Uterus (tissue), 4 donors: ENCODE data around the gene EXOC2. TPM values are rescaled to one million over a fixed set of nuclear protein-coding genes. Genes with fewer than 3 reads are reported as not detected.
"Not testable (repeated sequence)": the region's sequence is repeated elsewhere in the genome, so short reads cannot be mapped to it uniquely, and the experiment has no call there.

ENCODE experiments used
- DNase-seq, 2 donors: peaks; one replicate each; pipeline ENCODE4 v3.0.0-alpha.2; 2019 to 2020
- H3K27ac ChIP-seq, 2 donors: fragments of 200-600 bp; sonication (generic); 1 replicate in 1 of 2; 2 replicates in 1 of 2; pipeline ENCODE4 v1.5.1; 2016 to 2018
- H3K27me3 ChIP-seq, 2 donors: fragments of 200-600 bp; sonication (generic); one replicate each; pipeline ENCODE4 v1.5.1; 2018 to 2019; ENCODE audit warnings: control low read depth in 1 of 2
- H3K36me3 ChIP-seq, 2 donors: fragments of 200-600 bp; sonication (generic); one replicate each; pipeline ENCODE4 v1.5.1; 2019; ENCODE audit warnings: control low read depth in 1 of 2
- H3K4me1 ChIP-seq, 2 donors: fragments of 200-600 bp; sonication (generic); one replicate each; pipeline ENCODE4 v1.5.1; 2018 to 2019; ENCODE audit warnings: control low read depth in 1 of 2
- H3K4me3 ChIP-seq, 2 donors: fragments of 200-600 bp; sonication (generic); 1 replicate in 1 of 2; 2 replicates in 1 of 2; pipeline ENCODE4 v1.5.1; 2018 to 2019; ENCODE audit warnings: mild to moderate bottlenecking in 1 of 2
- H3K9me3 ChIP-seq, 2 donors: fragments of 200-600 bp; sonication (generic); one replicate each; pipeline ENCODE4 v1.5.1; 2019; ENCODE audit warnings: control low read depth in 1 of 2
- CTCF ChIP-seq, 4 experiments: fragments of 200-600 bp in 2 of 4; fragments of 450-650 bp in 2 of 4; sonication (generic) in 2 of 4; IDR thresholded peaks; one replicate each; pipeline ENCODE4 v1.5.1; 2016 to 2019; ENCODE audit warnings: antibody characterized with exemption in 4 of 4, mild to moderate bottlenecking in 2 of 4, moderate library complexity in 1 of 4
- POLR2A ChIP-seq, 2 donors: fragments of 450-650 bp; IDR thresholded peaks; one replicate each; pipeline ENCODE4 v1.6.1; 2016; ENCODE audit warnings: antibody characterized with exemption in 2 of 2, mild to moderate bottlenecking in 1 of 2, moderate library complexity in 1 of 2
- intact Hi-C: fragments of 100-400 bp; cut with DNase I; formaldehyde crosslinking; loops from one replicate; pipeline ENCODE4 v1.15.1; 2023; ENCODE audit warnings: low total_unique reads
- total RNA-seq, 4 donors: library from RNA; depleted of rRNA in 3 of 4; stranded (reverse); fragments of >200 nt in 3 of 4; gene quantifications; one replicate each; pipeline versions ENCODE4 v1.1.0 to v1.2.4, GENCODE V29; 2014 to 2023
- donor health status: DM: yes; HTN: yes; CAD: no.

The EXOC2 gene
- total RNA-seq, 4 donors from 2014 or later: 12.3 to 27.0 (median 22.9) TPM

GRCh38 chr6:610882-611281 is 82.1 kb downstream of the EXOC2 start:
- no peak overlapping the region for H3K4me3 ChIP-seq
- no peaks in the 10 kb centered on the region for H3K36me3 ChIP-seq
- H3K4me1 ChIP-seq: no peaks in the 10 kb centered on the region
- H3K27ac ChIP-seq: no peak overlapping the region
- intact Hi-C loops: no loop called here
- TF ChIP-seq CTCF (IDR thresholded peaks at IDR 0.05) (no peak), POLR2A (IDR thresholded peaks at IDR 0.05) (no peak)
- no peaks in the 10 kb centered on the region for H3K27me3 ChIP-seq
- no peak for DNase-seq
- no peaks in the 10 kb centered on the region for H3K9me3 ChIP-seq

GRCh38 chr6:609905-610304 is 83.0 kb downstream of the EXOC2 start:
- no peak for DNase-seq
- Histone ChIP-seq H3K36me3 (no peaks in the 10 kb centered on the region), H3K27ac (no peak overlapping the region), H3K4me3 (no peak overlapping the region), H3K9me3 (no peaks in the 10 kb centered on the region), H3K4me1 (no peaks in the 10 kb centered on the region), H3K27me3 (no peaks in the 10 kb centered on the region)
- TF ChIP-seq POLR2A (IDR thresholded peaks at IDR 0.05) (no peak), CTCF (IDR thresholded peaks at IDR 0.05) (no peak)
- intact Hi-C loops: no loop called here

- no peaks in the 10 kb centered on the region for H3K27me3 ChIP-seq
- H3K9me3 ChIP-seq: no peaks in the 10 kb centered on the region
- no peak overlapping the region for H3K4me3 ChIP-seq
- no peak overlapping the region for H3K27ac ChIP-seq
- no peaks in the 10 kb centered on the region for H3K36me3 ChIP-seq
- intact Hi-C loops: no loop called here
- no peaks in the 10 kb centered on the region for H3K4me1 ChIP-seq
- DNase-seq: no peak
- TF ChIP-seq POLR2A (IDR thresholded peaks at IDR 0.05): no peak
- TF ChIP-seq CTCF (IDR thresholded peaks at IDR 0.05): no peak
These were observed 86.0 kb downstream of the EXOC2 start for GRCh38 chr6:606829-607379.

- H3K9me3 ChIP-seq, H3K4me1 ChIP-seq, H3K27me3 ChIP-seq, H3K27ac ChIP-seq, H3K4me3 ChIP-seq, DNase-seq, intact Hi-C loops, H3K36me3 ChIP-seq: not testable (repeated sequence)
These were observed 87.0 kb downstream of the EXOC2 start for GRCh38 chr6:605895-606294.

- Histone ChIP-seq H3K9me3 (no peaks in the 10 kb centered on the region), H3K4me1 (no peaks in the 10 kb centered on the region), H3K36me3 (no peaks in the 10 kb centered on the region), H3K4me3 (no peak overlapping the region), H3K27ac (no peak overlapping the region), H3K27me3 (no peaks in the 10 kb centered on the region)
- DNase-seq: no peak
- TF ChIP-seq POLR2A (IDR thresholded peaks at IDR 0.05): no peak
- TF ChIP-seq CTCF (IDR thresholded peaks at IDR 0.05): no peak
- intact Hi-C loops: no loop called here
These were observed 88.4 kb downstream of the EXOC2 start for GRCh38 chr6:604579-604978.

GRCh38 chr6:603265-603664 is 89.7 kb downstream of the EXOC2 start:
- no peak for DNase-seq
- Histone ChIP-seq H3K4me1 (no peaks in the 10 kb centered on the region), H3K27me3 (no peaks in the 10 kb centered on the region), H3K36me3 (no peaks in the 10 kb centered on the region), H3K4me3 (no peak overlapping the region), H3K9me3 (no peaks in the 10 kb centered on the region), H3K27ac (no peak overlapping the region)
- intact Hi-C loops: no loop called here
- TF ChIP-seq POLR2A (IDR thresholded peaks at IDR 0.05) (no peak), CTCF (IDR thresholded peaks at IDR 0.05) (no peak)
